Glomerular visceral epithelial cell (primary cell): ENCODE measurements around the gene DLG2.
"Not testable (repeated sequence)": the region's sequence is repeated elsewhere in the genome, so short reads cannot be mapped to it uniquely, and the experiment has no call there.

Source experiments
- DNase-seq: peaks from one replicate; pipeline ENCODE4 v3.0.0-alpha.2; 2016; ENCODE audit errors: extremely low spot score

Gene DLG2

GRCh38 chr11:83642500-83642899 is 1984.6 kb downstream of the DLG2 start:
- no peak for DNase-seq

- DNase-seq, result no peak
Measured at GRCh38 chr11:83641511-83641910, 1985.6 kb downstream of the DLG2 start.

- DNase-seq, result no peak
Measured at GRCh38 chr11:83639995-83640758, 1987.0 kb downstream of the DLG2 start.

- no peak for DNase-seq
Measured at GRCh38 chr11:83635166-83635565, 1992.0 kb downstream of the DLG2 start.

GRCh38 chr11:83630211-83630610 is 1996.9 kb downstream of the DLG2 start:
- no peak for DNase-seq

GRCh38 chr11:83629775-83630174 is 1997.4 kb downstream of the DLG2 start:
- no peak for DNase-seq

GRCh38 chr11:83628622-83629355 is 1998.4 kb downstream of the DLG2 start:
- DNase-seq, result no peak

- no peak for DNase-seq
Measured at GRCh38 chr11:83625336-83625735, 2001.8 kb downstream of the DLG2 start.

- no peak for DNase-seq
Measured at GRCh38 chr11:83617671-83618070, 2009.5 kb downstream of the DLG2 start.

- DNase-seq, result no peak
Measured at GRCh38 chr11:83613767-83614121, 2013.4 kb downstream of the DLG2 start.

GRCh38 chr11:83612891-83613766 is 2014.0 kb downstream of the DLG2 start:
- DNase-seq, result no peak

GRCh38 chr11:83611600-83611999 is 2015.5 kb downstream of the DLG2 start:
- no peak for DNase-seq

- DNase-seq, result no peak
Measured at GRCh38 chr11:83611031-83611430, 2016.1 kb downstream of the DLG2 start.

GRCh38 chr11:83609191-83609590 is 2018.0 kb downstream of the DLG2 start:
- no peak for DNase-seq

- no peak for DNase-seq
Measured at GRCh38 chr11:83608571-83608970, 2018.6 kb downstream of the DLG2 start.

GRCh38 chr11:83601914-83602527 is 2025.1 kb downstream of the DLG2 start:
- DNase-seq, result no peak

GRCh38 chr11:83601201-83601913 is 2025.8 kb downstream of the DLG2 start:
- DNase-seq, result no peak

GRCh38 chr11:83600661-83601060 is 2026.5 kb downstream of the DLG2 start:
- no peak for DNase-seq

GRCh38 chr11:83599066-83599465 is 2028.1 kb downstream of the DLG2 start:
- DNase-seq, result no peak

GRCh38 chr11:83587797-83588196 is 2039.3 kb downstream of the DLG2 start:
- DNase-seq, result not testable (repeated sequence)

GRCh38 chr11:83583757-83584366 is 2043.3 kb downstream of the DLG2 start:
- DNase-seq, result no peak
